ENCODE data around the gene CPA4.

DNA sequence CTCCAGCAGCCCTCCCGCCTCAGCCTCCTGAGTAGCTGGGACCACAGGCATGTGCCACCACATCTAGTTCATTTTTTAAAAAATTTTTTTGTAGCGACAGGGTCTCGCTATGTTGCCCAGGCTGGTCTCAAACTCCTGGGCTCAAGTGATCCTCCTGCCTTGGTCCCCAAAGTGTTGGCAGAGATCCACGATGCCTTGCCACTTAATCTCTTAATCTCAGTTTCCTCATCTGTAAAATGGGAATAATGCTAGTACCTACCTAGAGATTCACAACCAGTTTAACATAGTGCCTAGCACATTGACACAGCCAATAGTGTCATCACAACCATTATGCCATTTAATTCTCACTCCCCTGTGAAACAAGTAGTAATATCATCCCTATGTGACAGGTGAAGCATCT lies 4.8 kb upstream of the CPA4 start:
- TF ChIP-seq, protein P1, sequence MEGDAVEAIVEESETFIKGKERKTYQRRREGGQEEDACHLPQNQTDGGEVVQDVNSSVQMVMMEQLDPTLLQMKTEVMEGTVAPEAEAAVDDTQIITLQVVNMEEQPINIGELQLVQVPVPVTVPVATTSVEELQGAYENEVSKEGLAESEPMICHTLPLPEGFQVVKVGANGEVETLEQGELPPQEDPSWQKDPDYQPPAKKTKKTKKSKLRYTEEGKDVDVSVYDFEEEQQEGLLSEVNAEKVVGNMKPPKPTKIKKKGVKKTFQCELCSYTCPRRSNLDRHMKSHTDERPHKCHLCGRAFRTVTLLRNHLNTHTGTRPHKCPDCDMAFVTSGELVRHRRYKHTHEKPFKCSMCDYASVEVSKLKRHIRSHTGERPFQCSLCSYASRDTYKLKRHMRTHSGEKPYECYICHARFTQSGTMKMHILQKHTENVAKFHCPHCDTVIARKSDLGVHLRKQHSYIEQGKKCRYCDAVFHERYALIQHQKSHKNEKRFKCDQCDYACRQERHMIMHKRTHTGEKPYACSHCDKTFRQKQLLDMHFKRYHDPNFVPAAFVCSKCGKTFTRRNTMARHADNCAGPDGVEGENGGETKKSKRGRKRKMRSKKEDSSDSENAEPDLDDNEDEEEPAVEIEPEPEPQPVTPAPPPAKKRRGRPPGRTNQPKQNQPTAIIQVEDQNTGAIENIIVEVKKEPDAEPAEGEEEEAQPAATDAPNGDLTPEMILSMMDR (IDR thresholded peaks at IDR 0.05): no peak
- TF ChIP-seq POLR2A (IDR thresholded peaks at IDR 0.05) (no peak), POLR2AphosphoS5 (IDR thresholded peaks at IDR 0.05) (no peak), EP300 (IDR thresholded peaks at IDR 0.05) (no peak)
